ENCODE results near the gene USP3. TPM values are rescaled to one million over a fixed set of nuclear protein-coding genes. Genes with fewer than 3 reads are reported as not detected.

The USP3 gene
- total RNA-seq, 1 experiment from 2014 or later = 54.2 TPM

DNA sequence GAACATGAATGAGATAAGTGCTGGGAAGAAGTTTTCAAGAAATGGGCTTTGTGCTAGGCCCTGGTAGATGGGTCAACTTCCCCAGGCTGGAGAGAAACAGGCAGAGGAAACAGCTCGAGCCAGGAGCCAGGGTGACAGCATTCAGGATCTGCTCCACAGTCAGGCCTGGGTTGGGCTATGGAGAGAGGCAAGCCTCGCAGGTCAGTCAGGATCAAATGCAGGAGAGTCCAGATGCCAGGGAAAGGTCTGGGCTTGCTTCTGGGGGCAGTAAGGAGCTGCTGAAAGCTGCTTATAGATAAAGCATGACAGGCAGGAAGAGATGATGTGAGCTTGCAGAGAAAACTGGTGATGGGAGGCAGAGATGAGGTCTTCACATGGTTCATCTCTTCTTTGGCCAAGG lies 11.0 kb upstream of the USP3 start:
- Histone ChIP-seq H3K4me1 (peaks cover 18% of the 10 kb centered on the region; the same call in 1 of the 2 replicates), H3K36me3 (ENCODE audit: control insufficient read depth, insufficient read depth, low read length) (no peaks in the 10 kb centered on the region), H3K4me3 (ENCODE audit: low read depth, low read length) (no peak overlapping the region), H3K27me3 (replicated peaks; ENCODE audit: control insufficient read depth, insufficient read depth, low read length) (no peaks in the 10 kb centered on the region), H3K9me3 (no peaks in the 10 kb centered on the region)
- H3K36me3 Mint-ChIP-seq (ENCODE audit: insufficient read depth, unreplicated experiment) = no peaks in the 10 kb centered on the region
- TF ChIP-seq, protein P1, sequence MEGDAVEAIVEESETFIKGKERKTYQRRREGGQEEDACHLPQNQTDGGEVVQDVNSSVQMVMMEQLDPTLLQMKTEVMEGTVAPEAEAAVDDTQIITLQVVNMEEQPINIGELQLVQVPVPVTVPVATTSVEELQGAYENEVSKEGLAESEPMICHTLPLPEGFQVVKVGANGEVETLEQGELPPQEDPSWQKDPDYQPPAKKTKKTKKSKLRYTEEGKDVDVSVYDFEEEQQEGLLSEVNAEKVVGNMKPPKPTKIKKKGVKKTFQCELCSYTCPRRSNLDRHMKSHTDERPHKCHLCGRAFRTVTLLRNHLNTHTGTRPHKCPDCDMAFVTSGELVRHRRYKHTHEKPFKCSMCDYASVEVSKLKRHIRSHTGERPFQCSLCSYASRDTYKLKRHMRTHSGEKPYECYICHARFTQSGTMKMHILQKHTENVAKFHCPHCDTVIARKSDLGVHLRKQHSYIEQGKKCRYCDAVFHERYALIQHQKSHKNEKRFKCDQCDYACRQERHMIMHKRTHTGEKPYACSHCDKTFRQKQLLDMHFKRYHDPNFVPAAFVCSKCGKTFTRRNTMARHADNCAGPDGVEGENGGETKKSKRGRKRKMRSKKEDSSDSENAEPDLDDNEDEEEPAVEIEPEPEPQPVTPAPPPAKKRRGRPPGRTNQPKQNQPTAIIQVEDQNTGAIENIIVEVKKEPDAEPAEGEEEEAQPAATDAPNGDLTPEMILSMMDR (IDR thresholded peaks at IDR 0.05; ENCODE audit: insufficient read depth in 1 of 2, low read depth in 1 of 2, low read length in 1 of 2, severe bottlenecking in 1 of 2, unreplicated experiment in 1 of 2) = no peak
- CTCF ChIA-PET = no interaction called here
- H3K27ac Mint-ChIP-seq (ENCODE audit: unreplicated experiment) = no peak overlapping the region
- no TSS peak for BruUV-seq (replicated peaks)
- POLR2A ChIA-PET = interaction anchor here (0.5 kb wide), 1 partner anchor 352 kb away, joined by 4 read pairs; no protein-coding TSS in a partner anchor
- no peaks in the 10 kb centered on the region for H3K9me3 Mint-ChIP-seq (ENCODE audit: unreplicated experiment)
- intact Hi-C loops (cut with micrococcal nuclease; ENCODE audit: unreplicated experiment) = no loop called here
- H3K4me3 Mint-ChIP-seq (ENCODE audit: unreplicated experiment) = no peak overlapping the region
- no peaks in the 10 kb centered on the region for H3K27me3 Mint-ChIP-seq (ENCODE audit: insufficient read depth, unreplicated experiment)
- DNase-seq = no peak
- H3K4me1 Mint-ChIP-seq (ENCODE audit: low read depth, unreplicated experiment) = no peaks in the 10 kb centered on the region

DNA sequence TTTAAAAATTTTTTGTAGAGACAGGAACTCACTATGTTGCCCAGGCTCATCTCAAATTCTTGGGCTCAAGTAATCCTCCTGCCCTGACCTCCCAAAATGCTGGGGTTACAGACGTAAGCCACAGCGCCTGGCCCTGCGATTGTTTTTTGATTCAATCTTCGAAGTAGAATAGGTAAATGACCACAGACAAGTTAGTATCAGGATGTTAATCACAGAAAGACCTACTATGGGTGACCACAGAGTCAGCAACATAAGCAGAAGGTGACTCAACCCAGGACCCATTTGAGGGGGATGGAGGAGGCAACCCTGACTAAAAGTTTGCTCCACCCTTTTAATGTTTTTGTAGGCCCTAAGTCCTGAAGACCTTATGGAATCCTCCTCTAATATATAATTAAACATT lies 10.0 kb upstream of the USP3 start:
- POLR2A ChIA-PET = no interaction called here
- H3K4me3 ChIP-seq (ENCODE audit: low read depth, low read length) = no peak overlapping the region
- no peak overlapping the region for H3K27ac Mint-ChIP-seq (ENCODE audit: unreplicated experiment)
- H3K4me1 Mint-ChIP-seq (ENCODE audit: low read depth, unreplicated experiment) = no peaks in the 10 kb centered on the region
- CTCF ChIA-PET = interaction anchor here (0.8 kb wide), 1 partner anchor 9 kb away, joined by 3 read pairs; no protein-coding TSS in a partner anchor
- no peak overlapping the region for H3K4me3 Mint-ChIP-seq (ENCODE audit: unreplicated experiment)
- no peaks in the 10 kb centered on the region for H3K36me3 ChIP-seq (ENCODE audit: control insufficient read depth, insufficient read depth, low read length)
- peaks cover 18% of the 10 kb centered on the region; the same call in 1 of the 2 replicates for H3K4me1 ChIP-seq
- no peaks in the 10 kb centered on the region for H3K36me3 Mint-ChIP-seq (ENCODE audit: insufficient read depth, unreplicated experiment)
- TF ChIP-seq, protein P1 (IDR thresholded peaks at IDR 0.05; ENCODE audit: insufficient read depth in 1 of 2, low read depth in 1 of 2, low read length in 1 of 2, severe bottlenecking in 1 of 2, unreplicated experiment in 1 of 2) = no peak
- H3K9me3 Mint-ChIP-seq (ENCODE audit: unreplicated experiment) = no peaks in the 10 kb centered on the region
- no peak for DNase-seq
- no peaks in the 10 kb centered on the region for H3K9me3 ChIP-seq
- no peaks in the 10 kb centered on the region for H3K27me3 ChIP-seq (replicated peaks; ENCODE audit: control insufficient read depth, insufficient read depth, low read length)
- BruUV-seq (replicated peaks) = no TSS peak
- intact Hi-C loops (cut with micrococcal nuclease; ENCODE audit: unreplicated experiment) = no loop called here
- H3K27me3 Mint-ChIP-seq (ENCODE audit: insufficient read depth, unreplicated experiment) = no peaks in the 10 kb centered on the region

DNA sequence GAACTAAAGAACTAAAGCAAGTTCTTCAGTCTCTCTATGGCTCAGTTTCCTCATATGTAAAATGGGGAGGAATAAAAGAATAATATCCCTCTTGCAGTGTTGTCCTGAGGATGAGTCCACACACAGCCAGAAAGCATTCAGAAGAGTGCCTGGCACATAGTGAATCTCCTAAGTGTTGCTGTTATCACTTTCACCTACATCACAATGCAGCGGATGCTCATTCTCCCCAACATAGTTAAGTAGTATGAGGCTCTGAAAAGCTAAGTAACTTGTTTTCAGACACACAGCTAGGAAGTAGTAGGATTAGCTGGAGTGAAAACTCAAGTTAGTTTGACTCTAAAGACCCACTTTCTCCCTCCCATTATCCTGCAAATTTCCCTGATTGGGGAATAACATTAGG lies 9.1 kb upstream of the USP3 start:
- Mint-ChIP-seq H3K27ac (ENCODE audit: unreplicated experiment) (no peak overlapping the region), H3K36me3 (ENCODE audit: insufficient read depth, unreplicated experiment) (no peaks in the 10 kb centered on the region), H3K4me1 (ENCODE audit: low read depth, unreplicated experiment) (peaks cover 4% of the 10 kb centered on the region), H3K27me3 (ENCODE audit: insufficient read depth, unreplicated experiment) (no peaks in the 10 kb centered on the region), H3K4me3 (ENCODE audit: unreplicated experiment) (no peak overlapping the region), H3K9me3 (ENCODE audit: unreplicated experiment) (no peaks in the 10 kb centered on the region)
- Histone ChIP-seq H3K4me1 (peaks cover 18% of the 10 kb centered on the region; the same call in 1 of the 2 replicates), H3K27me3 (replicated peaks; ENCODE audit: control insufficient read depth, insufficient read depth, low read length) (no peaks in the 10 kb centered on the region), H3K4me3 (ENCODE audit: low read depth, low read length) (no peak overlapping the region), H3K36me3 (ENCODE audit: control insufficient read depth, insufficient read depth, low read length) (no peaks in the 10 kb centered on the region), H3K9me3 (no peaks in the 10 kb centered on the region)
- intact Hi-C loops (cut with micrococcal nuclease; ENCODE audit: unreplicated experiment) = no loop called here
- DNase-seq = no peak
- no TSS peak for BruUV-seq (replicated peaks)
- POLR2A ChIA-PET = no interaction called here
- TF ChIP-seq, protein P1 (IDR thresholded peaks at IDR 0.05; ENCODE audit: insufficient read depth in 1 of 2, low read depth in 1 of 2, low read length in 1 of 2, severe bottlenecking in 1 of 2, unreplicated experiment in 1 of 2) = no peak
- CTCF ChIA-PET = interaction anchor here (0.6 to 0.8 kb wide), 3 partner anchors 10 to 80 kb away, joined by 3 to 10 read pairs (median 3); no protein-coding TSS in a partner anchor

Data from Caco-2 (cell line).